GM15510 (cell line): ENCODE measurements around the gene KCNA10.

Experiments
- POLR2A ChIP-seq: IDR thresholded peaks from 3 replicates; pipeline ENCODE4 v1.6.1; 2011; ENCODE audit warnings: borderline replicate concordance; ENCODE audit not compliant: insufficient read length; ENCODE audit errors: extremely low read depth

Gene KCNA10

GRCh38 chr1:110511436-110511835, 7.5 kb downstream of the KCNA10 start:
- no peak for TF ChIP-seq POLR2A

- TF ChIP-seq POLR2A: no peak
Observed at GRCh38 chr1:110509655-110510054, 9.3 kb downstream of the KCNA10 start.

- no peak for TF ChIP-seq POLR2A
Observed at GRCh38 chr1:110508028-110508940, 10.7 kb downstream of the KCNA10 start.

GRCh38 chr1:110506541-110506940, 12.4 kb downstream of the KCNA10 start:
- TF ChIP-seq POLR2A: no peak

GRCh38 chr1:110505596-110505995, 13.4 kb downstream of the KCNA10 start:
- no peak for TF ChIP-seq POLR2A

- TF ChIP-seq POLR2A: no peak
Observed at GRCh38 chr1:110504226-110504625, 14.7 kb downstream of the KCNA10 start.

GRCh38 chr1:110503471-110503870, 15.5 kb downstream of the KCNA10 start:
- no peak for TF ChIP-seq POLR2A

GRCh38 chr1:110502402-110503151, 16.4 kb downstream of the KCNA10 start:
- no peak for TF ChIP-seq POLR2A

- TF ChIP-seq POLR2A: no peak
Observed at GRCh38 chr1:110501488-110502132, 17.4 kb downstream of the KCNA10 start.

GRCh38 chr1:110498270-110498669, 20.7 kb downstream of the KCNA10 start:
- TF ChIP-seq POLR2A: no peak

GRCh38 chr1:110495926-110496600, 22.9 kb downstream of the KCNA10 start:
- no peak for TF ChIP-seq POLR2A

- no peak for TF ChIP-seq POLR2A
Observed at GRCh38 chr1:110494522-110495406, 24.2 kb downstream of the KCNA10 start.

GRCh38 chr1:110494036-110494435, 24.9 kb downstream of the KCNA10 start:
- TF ChIP-seq POLR2A: no peak

- no peak for TF ChIP-seq POLR2A
Observed at GRCh38 chr1:110493059-110493699, 25.8 kb downstream of the KCNA10 start.

- TF ChIP-seq POLR2A: no peak
Observed at GRCh38 chr1:110492573-110492972, 26.4 kb downstream of the KCNA10 start.
